Testis (tissue), 2 donors: ENCODE results near the gene TMBIM6.

ENCODE experiments used
- POLR2A ChIP-seq: fragments of 450-650 bp; IDR thresholded peaks from one replicate; pipeline ENCODE4 v1.6.1; 2017; ENCODE audit warnings: antibody characterized with exemption, mild to moderate bottlenecking, moderate library complexity
- TF ChIP-seq, protein P1 (sequence below), 3 experiments: fragments of 450-650 bp in 2 of 3; fragments of 200-600 bp in 1 of 3; sonication (generic) in 1 of 3; IDR thresholded peaks; one replicate each; pipeline ENCODE4 v1.5.1; 2016 to 2019; ENCODE audit warnings: antibody characterized with exemption in 3 of 3, mild to moderate bottlenecking in 2 of 3, moderate library complexity in 1 of 3

DNA sequence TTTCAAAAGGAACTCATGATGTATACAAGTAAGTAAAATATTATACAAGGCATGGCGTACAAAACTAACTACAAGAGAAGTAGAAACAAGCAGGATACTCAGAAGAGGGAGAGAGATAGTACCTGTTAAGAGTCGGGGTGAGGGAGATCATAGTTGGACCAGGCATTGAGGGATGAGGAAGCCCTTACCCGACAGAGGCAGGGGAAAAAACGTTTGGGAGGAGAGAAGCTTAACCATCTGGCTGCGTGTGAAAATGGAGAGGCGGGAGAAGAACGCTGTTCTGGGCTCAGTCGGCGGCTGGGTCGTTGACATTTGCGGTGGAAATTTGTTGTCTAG, 33.6 kb upstream of the TMBIM6 start:
- TF ChIP-seq, protein P1, sequence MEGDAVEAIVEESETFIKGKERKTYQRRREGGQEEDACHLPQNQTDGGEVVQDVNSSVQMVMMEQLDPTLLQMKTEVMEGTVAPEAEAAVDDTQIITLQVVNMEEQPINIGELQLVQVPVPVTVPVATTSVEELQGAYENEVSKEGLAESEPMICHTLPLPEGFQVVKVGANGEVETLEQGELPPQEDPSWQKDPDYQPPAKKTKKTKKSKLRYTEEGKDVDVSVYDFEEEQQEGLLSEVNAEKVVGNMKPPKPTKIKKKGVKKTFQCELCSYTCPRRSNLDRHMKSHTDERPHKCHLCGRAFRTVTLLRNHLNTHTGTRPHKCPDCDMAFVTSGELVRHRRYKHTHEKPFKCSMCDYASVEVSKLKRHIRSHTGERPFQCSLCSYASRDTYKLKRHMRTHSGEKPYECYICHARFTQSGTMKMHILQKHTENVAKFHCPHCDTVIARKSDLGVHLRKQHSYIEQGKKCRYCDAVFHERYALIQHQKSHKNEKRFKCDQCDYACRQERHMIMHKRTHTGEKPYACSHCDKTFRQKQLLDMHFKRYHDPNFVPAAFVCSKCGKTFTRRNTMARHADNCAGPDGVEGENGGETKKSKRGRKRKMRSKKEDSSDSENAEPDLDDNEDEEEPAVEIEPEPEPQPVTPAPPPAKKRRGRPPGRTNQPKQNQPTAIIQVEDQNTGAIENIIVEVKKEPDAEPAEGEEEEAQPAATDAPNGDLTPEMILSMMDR (IDR thresholded peaks at IDR 0.05) = no peak
- TF ChIP-seq POLR2A = no peak
